Raji (cell line): ENCODE measurements around the gene CTXND1.

Source experiments
- POLR2A ChIP-seq: IDR thresholded peaks from 2 replicates; pipeline ENCODE4 v1.6.1; 2011; ENCODE audit warnings: low read depth, low read length, control low read depth; ENCODE audit not compliant: insufficient read depth

The CTXND1 gene

GRCh38 chr15:80202641-80203360, 49.2 kb downstream of the CTXND1 start:
- TF ChIP-seq POLR2A = no peak

GRCh38 chr15:80202016-80202315, 50.0 kb downstream of the CTXND1 start:
- TF ChIP-seq POLR2A = no peak

GRCh38 chr15:80201256-80202015, 50.6 kb downstream of the CTXND1 start:
- no peak for TF ChIP-seq POLR2A

GRCh38 chr15:80199869-80200268, 52.1 kb downstream of the CTXND1 start:
- TF ChIP-seq POLR2A = no peak

- TF ChIP-seq POLR2A = no peak
Observed at GRCh38 chr15:80199366-80199765, 52.6 kb downstream of the CTXND1 start.

DNA sequence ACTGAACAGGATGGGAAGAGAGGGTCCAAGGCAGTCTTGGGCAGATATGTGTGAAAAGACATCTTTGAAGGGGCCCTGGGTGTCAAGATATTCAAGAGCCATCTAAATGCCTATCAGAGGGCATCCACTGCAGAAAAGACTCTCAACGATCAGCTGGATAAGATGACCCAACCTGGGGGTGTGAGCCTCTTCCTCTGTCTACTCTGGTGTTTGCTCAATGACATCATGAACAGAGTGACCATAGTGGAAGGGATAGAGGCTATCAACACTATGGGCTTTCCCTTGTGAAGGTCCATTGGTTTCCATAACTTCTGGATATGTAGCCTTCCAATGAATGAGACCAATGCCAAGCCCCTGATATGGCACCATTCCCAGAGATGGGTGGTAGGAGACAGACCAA, 57.1 kb downstream of the CTXND1 start:
- TF ChIP-seq POLR2A = no peak

DNA sequence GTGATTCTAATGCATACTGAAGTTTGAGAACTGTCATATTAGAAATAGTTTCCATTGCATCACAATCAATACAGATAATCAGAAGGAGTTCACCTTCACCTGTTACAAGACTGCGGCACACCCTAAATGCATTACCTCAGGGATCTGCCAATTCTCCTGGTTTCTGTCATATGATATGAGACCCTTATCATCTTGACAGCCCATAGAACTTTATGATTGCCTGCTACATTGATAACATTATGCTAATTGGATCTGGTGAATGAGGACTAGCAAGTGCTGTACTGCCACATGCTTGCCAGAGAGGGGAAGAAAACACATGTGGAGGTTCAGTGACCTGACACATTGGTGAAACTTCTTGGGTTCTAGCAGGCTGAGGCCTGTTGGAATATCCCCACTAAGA, 57.8 kb downstream of the CTXND1 start:
- TF ChIP-seq POLR2A = no peak

GRCh38 chr15:80191897-80192595, 60.0 kb downstream of the CTXND1 start:
- no peak for TF ChIP-seq POLR2A

DNA sequence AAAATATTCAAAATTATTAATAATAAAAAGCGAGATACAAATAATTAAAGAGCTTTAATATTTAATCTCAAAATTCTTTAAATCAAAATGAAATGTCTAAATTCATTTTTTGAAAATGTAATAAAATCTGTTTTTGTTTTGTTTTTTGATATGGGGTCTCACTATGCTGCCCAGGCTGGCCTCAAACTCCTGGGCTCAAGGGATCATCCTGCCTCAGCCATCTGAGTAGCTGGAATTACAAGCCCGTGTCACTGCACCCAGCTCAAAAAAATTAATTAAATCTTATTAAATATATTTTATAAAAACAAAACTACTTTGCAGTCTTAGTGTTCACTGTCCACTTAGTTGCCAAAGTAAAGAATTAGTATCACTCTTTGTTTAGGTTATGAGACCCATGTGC, 60.8 kb downstream of the CTXND1 start:
- no peak for TF ChIP-seq POLR2A

DNA sequence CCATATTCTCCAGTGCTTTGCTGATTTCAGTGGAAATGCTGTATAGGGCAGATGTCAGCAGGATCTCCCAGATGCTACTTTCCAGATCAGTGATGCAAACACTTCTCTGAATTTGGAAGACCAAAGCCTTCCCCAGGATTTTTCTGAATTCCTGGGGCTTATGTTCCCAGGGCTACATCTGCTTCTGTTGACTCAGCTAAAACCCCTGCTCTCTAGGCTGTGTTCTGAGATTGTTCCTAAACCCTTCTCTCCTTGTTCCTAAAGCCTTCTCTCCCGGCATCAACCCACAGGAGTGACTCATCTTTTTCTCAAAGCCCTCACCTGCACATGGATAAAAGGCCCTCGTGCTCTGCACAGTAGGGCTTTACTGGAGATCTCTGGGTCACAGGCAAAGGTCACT, 63.8 kb downstream of the CTXND1 start:
- no peak for TF ChIP-seq POLR2A

- no peak for TF ChIP-seq POLR2A
Observed at GRCh38 chr15:80186597-80186996, 65.4 kb downstream of the CTXND1 start.

- no peak for TF ChIP-seq POLR2A
Observed at GRCh38 chr15:80186066-80186465, 65.9 kb downstream of the CTXND1 start.

DNA sequence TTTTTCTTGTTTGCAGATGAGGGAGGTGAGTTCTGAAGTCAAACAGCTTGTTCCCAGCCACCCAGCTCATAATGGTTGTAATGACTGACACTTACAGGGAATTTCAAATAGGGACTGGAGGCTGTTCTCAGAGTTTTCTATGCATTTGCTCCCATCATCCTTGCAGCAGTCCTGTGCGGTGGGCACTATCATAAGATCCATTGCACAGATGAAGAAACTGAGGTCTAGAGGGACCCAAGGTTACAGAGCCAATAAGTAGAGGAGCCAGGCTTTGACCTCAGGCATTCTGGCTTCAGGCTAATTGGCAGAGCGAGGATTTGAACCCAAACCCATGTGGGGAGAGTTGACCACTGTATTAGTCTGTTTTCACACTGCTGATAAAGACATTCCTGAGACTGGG, 66.9 kb downstream of the CTXND1 start:
- no peak for TF ChIP-seq POLR2A

- no peak for TF ChIP-seq POLR2A
Observed at GRCh38 chr15:80184554-80184953, 67.5 kb downstream of the CTXND1 start.

- no peak for TF ChIP-seq POLR2A
Observed at GRCh38 chr15:80183886-80184285, 68.1 kb downstream of the CTXND1 start.

- TF ChIP-seq POLR2A = no peak
Observed at GRCh38 chr15:80183306-80183705, 68.7 kb downstream of the CTXND1 start.
